ENCODE results near the gene ILF2. TPM values are rescaled to one million over a fixed set of nuclear protein-coding genes. Genes with fewer than 3 reads are reported as not detected.
A peak's percentile ranks its signal among the peaks of the same experiment; 100 is the strongest.
"Not testable (repeated sequence)": the region's sequence is repeated elsewhere in the genome, so short reads cannot be mapped to it uniquely, and the experiment has no call there.

ILF2 gene
- polyA plus RNA-seq, 1 experiment: 326 TPM

DNA sequence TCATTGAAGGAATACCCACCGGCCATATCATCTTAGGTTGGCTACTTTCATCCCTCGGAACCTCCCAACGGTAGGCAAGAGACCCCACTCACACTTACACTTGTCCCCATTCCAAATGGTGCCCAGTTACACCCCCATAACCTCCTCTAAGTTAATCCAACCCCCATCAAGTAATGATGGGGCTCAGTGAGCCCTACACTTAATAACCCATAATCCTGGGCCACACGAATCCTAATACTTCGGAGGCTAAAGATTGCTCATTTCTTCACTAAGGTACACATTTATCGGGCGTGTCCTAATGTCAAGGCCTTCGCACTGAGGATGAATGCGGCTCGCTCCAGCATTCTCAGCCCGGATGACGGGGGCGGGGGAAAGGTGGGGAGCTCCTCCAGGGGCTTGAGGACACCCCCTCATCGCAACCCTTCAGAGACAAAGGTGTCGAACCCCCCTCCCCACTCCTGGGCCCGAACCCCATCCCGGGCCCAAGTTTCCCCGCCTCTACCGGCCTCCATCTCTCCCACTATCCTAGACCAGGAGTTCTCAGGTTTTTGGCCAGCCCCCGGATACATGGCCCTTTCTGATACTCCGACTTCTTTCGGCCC, 435 bp downstream of the ILF2 start:
- ChIA-PET CTCF (interaction anchor here (1.0 kb wide), 1 partner anchor 160 kb away, joined by 3 read pairs; no protein-coding TSS in a partner anchor), POLR2A (no interaction called here)
- DNase-seq (ENCODE audit: low read depth, low spot score): no peak
- no peaks in the 10 kb centered on the region; the same call in 1 of the 2 replicates for H3K9me3 ChIP-seq (ENCODE audit: control insufficient read depth, insufficient read depth, low read length)
- peak overlapping the region; percentile 73 for H3K27ac ChIP-seq (ENCODE audit: low read depth, low read length)
- no peaks in the 10 kb centered on the region for H3K27me3 ChIP-seq (ENCODE audit: control insufficient read depth, insufficient read depth, low read length)
- peak overlapping the region; percentile 95 for H3K4me3 ChIP-seq (ENCODE audit: low read depth, low read length)
- TF ChIP-seq, protein P1, sequence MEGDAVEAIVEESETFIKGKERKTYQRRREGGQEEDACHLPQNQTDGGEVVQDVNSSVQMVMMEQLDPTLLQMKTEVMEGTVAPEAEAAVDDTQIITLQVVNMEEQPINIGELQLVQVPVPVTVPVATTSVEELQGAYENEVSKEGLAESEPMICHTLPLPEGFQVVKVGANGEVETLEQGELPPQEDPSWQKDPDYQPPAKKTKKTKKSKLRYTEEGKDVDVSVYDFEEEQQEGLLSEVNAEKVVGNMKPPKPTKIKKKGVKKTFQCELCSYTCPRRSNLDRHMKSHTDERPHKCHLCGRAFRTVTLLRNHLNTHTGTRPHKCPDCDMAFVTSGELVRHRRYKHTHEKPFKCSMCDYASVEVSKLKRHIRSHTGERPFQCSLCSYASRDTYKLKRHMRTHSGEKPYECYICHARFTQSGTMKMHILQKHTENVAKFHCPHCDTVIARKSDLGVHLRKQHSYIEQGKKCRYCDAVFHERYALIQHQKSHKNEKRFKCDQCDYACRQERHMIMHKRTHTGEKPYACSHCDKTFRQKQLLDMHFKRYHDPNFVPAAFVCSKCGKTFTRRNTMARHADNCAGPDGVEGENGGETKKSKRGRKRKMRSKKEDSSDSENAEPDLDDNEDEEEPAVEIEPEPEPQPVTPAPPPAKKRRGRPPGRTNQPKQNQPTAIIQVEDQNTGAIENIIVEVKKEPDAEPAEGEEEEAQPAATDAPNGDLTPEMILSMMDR (IDR thresholded peaks at IDR 0.05; ENCODE audit: low read depth, low read length): no peak

DNA sequence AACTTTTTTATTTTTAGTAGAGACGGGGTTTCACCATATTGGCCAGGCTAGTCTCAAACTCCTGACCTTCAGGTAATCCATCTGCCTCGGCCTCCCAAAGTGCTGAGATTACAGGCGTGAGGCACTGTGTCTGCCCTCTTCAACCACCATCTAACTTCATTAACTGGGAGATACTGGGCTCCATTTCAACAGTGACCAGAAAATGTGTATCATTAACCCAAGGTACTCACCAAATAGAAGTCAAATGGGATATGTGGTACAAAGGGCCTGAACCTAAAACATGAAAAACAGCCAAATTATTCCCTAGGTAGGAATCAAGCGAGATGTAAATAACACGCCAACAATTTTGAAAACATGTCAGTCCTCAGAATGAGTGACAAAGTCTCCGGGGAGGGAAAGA, 1.2 kb downstream of the ILF2 start:
- peak overlapping the region; percentile 95 for H3K4me3 ChIP-seq (ENCODE audit: low read depth, low read length)
- ChIA-PET POLR2A (no interaction called here), CTCF (interaction anchor here (1.4 kb wide), 1 partner anchor 159 kb away, joined by 6 read pairs; no protein-coding TSS in a partner anchor)
- no peak overlapping the region for H3K27ac ChIP-seq (ENCODE audit: low read depth, low read length)
- no peak for DNase-seq (ENCODE audit: low read depth, low spot score)
- TF ChIP-seq, protein P1 (IDR thresholded peaks at IDR 0.05; ENCODE audit: low read depth, low read length): no peak
- H3K9me3 ChIP-seq (ENCODE audit: control insufficient read depth, insufficient read depth, low read length): no peaks in the 10 kb centered on the region; the same call in 1 of the 2 replicates
- H3K27me3 ChIP-seq (ENCODE audit: control insufficient read depth, insufficient read depth, low read length): no peaks in the 10 kb centered on the region

DNA sequence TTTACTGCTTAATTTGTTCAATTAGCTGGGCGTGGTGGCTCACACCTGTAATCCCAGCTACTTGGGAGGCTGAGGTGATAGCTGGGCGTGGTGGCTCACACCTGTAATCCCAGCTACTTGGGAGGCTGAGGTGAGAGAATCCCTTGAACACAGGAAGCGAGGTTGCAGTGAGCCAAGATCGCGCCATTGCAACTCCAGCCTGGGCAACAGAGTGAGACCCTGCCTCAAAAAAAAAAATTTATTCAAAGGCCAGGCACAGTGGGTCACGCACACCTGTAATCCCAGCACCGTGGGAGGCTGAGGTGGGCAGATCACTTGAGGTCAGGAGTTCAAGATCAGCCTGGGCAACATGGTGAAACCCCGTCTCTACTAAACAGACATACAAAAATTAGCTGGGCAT, 2.1 kb downstream of the ILF2 start:
- H3K27me3 ChIP-seq (ENCODE audit: control insufficient read depth, insufficient read depth, low read length); H3K27ac ChIP-seq (ENCODE audit: low read depth, low read length); H3K4me3 ChIP-seq (ENCODE audit: low read depth, low read length); H3K9me3 ChIP-seq (ENCODE audit: control insufficient read depth, insufficient read depth, low read length); DNase-seq (ENCODE audit: low read depth, low spot score); POLR2A ChIA-PET: not testable (repeated sequence)
- CTCF ChIA-PET: interaction anchor here (1.4 kb wide), 1 partner anchor 158 kb away, joined by 6 read pairs; no protein-coding TSS in a partner anchor

DNA sequence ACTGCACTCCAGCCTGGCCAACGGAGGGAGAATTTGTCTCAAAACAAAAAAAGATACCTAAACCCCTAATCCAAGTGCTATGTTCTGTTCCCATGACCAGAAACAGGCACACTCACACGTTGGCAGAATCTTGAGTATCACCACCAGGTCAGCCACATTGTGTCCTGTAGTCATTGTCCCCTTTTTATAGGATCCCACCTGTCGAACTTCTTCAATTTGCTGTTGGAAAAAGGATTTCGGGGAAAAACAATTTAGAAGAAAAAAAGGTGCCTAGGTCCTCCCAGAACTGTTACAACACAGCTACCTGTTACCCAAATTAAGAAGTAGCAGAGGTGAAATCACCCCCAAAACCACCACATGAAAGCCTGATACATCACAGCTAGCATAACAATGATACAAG, 3.4 kb downstream of the ILF2 start:
- CTCF ChIA-PET: no interaction called here

DNA sequence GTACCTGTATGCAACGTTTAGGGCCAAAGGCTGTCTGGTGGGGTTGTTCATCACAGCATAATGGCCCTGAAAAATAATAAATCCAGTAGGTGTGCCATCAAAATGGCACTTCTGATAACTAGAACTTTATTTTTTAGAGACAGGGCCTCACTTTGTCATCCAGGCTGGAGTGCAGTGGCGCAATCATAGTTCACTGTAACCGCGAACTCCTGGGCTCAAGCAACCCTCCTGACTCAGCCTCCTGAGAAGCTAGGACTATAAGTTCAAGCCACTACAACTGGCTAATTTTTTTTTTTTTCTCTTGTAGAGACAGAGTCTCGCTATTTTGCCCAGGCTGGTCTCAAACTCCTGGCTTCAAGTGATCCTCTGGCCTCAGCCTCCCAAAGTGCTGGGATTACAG, 7.6 kb downstream of the ILF2 start:
- Histone ChIP-seq H3K27me3 (ENCODE audit: control insufficient read depth, insufficient read depth, low read length) (no peaks in the 10 kb centered on the region), H3K4me3 (ENCODE audit: low read depth, low read length) (no peak overlapping the region), H3K9me3 (ENCODE audit: control insufficient read depth, insufficient read depth, low read length) (no peaks in the 10 kb centered on the region), H3K27ac (ENCODE audit: low read depth, low read length) (peak overlapping the region; percentile 41)
- TF ChIP-seq, protein P1 (IDR thresholded peaks at IDR 0.05; ENCODE audit: low read depth, low read length): no peak
- no peak for DNase-seq (ENCODE audit: low read depth, low spot score)
- ChIA-PET CTCF (interaction anchor here (0.6 to 1.8 kb wide), 2 partner anchors 89 to 91 kb away, joined by 4 to 6 read pairs; no protein-coding TSS in a partner anchor), POLR2A (interaction anchor here (1.1 kb wide), 1 partner anchor 29 kb away, joined by 3 read pairs; the partner anchor contains the start of gene CHTOP)

More for the DNA sequence above, 3.4 kb downstream of the ILF2 start:
- POLR2A ChIA-PET: interaction anchor here (1.1 kb wide), 1 partner anchor 33 kb away, joined by 4 read pairs; the partner anchor contains the start of gene CHTOP
- Histone ChIP-seq H3K4me3 (ENCODE audit: low read depth, low read length) (no peak overlapping the region), H3K9me3 (ENCODE audit: control insufficient read depth, insufficient read depth, low read length) (no peaks in the 10 kb centered on the region; the same call in 1 of the 2 replicates), H3K27me3 (ENCODE audit: control insufficient read depth, insufficient read depth, low read length) (no peaks in the 10 kb centered on the region), H3K27ac (ENCODE audit: low read depth, low read length) (no peak overlapping the region)
- DNase-seq (ENCODE audit: low read depth, low spot score): no peak
- TF ChIP-seq, protein P1 (IDR thresholded peaks at IDR 0.05; ENCODE audit: low read depth, low read length): no peak

All from AG04450 (cell line).